Transverse colon (tissue), 4 donors: Measurements from ENCODE around the gene TLE3.

Experiments used
- CTCF ChIP-seq, 5 experiments: fragments of 200-600 bp in 3 of 5; fragments of 450-650 bp in 2 of 5; sonication (generic) in 3 of 5; IDR thresholded peaks; 1 replicate in 2 of 5; 2 replicates in 3 of 5; pipeline ENCODE4 v1.5.1; 2016 to 2017; ENCODE audit warnings: antibody characterized with exemption in 5 of 5, inconsistent platforms in 3 of 5, mild to moderate bottlenecking in 2 of 5, moderate library complexity in 1 of 5
- EP300 ChIP-seq: sonication (generic); formaldehyde crosslinking; IDR thresholded peaks from one replicate; pipeline ENCODE4 v1.6.1; 2017; ENCODE audit warnings: antibody characterized with exemption, low read depth
- POLR2A ChIP-seq: fragments of 450-650 bp; IDR thresholded peaks from one replicate; pipeline ENCODE4 v1.6.1; 2016; ENCODE audit warnings: antibody characterized with exemption, mild to moderate bottlenecking, moderate library complexity
- POLR2AphosphoS5 ChIP-seq, 3 donors: sonication (generic); formaldehyde crosslinking; IDR thresholded peaks; one replicate each; pipeline ENCODE4 v1.6.1; 2016; ENCODE audit warnings: antibody characterized with exemption in 3 of 3

DNA sequence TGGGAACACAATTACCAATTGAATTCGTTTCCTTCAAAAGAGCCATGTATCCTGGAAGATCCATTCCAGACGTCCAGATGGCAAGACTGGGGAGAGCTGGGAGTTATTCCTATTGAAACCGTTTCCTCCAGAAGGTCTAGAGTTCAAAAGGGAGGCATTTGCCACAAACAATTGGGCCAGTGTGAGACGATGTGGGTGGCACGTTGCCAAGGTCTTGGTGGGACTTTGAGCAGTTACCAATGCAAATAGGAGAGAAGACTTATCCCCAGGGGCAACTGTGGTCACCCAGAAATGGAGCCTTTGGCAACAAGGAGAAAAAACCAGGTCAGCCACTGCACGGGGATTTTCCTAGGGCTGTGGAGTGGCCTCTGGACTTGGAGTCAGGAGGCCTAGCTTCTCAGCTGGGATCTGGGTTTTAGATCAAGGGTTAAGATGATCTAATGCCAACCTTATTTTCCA is 29.6 kb upstream of the TLE3 start:
- TF ChIP-seq POLR2A (no peak), EP300 (no peak), CTCF (IDR thresholded peaks at IDR 0.05) (no peak), POLR2AphosphoS5 (IDR thresholded peaks at IDR 0.05) (no peak)
